Body of pancreas (tissue), 4 donors: Measurements from ENCODE around the gene UBALD1. TPM values are rescaled to one million over a fixed set of nuclear protein-coding genes. Genes with fewer than 3 reads are reported as not detected.

ENCODE experiments used
- ATAC-seq: fragments of 150-250 bp; one replicate; pipeline ENCODE4 v1.9.1; 2016
- DNase-seq, 4 donors: peaks; one replicate each; pipeline ENCODE4 v3.0.0-alpha.2; 2019
- H3K27ac ChIP-seq, 4 donors: fragments of 200-600 bp; sonication (generic); 1 replicate in 3 of 4; 2 replicates in 1 of 4; pipeline versions ENCODE4 v1.5.1 to v1.6.1; 2016 to 2019; ENCODE audit warnings: mild to moderate bottlenecking in 1 of 4, mixed read lengths in 1 of 4, moderate library complexity in 1 of 4
- H3K27me3 ChIP-seq, 2 donors: fragments of 200-600 bp; sonication (generic); one replicate each; pipeline ENCODE4 v1.6.0; 2016; ENCODE audit warnings: mild to moderate bottlenecking in 1 of 2
- H3K36me3 ChIP-seq, 2 donors: fragments of 200-600 bp; sonication (generic); replicated peaks in 1 of 2; 2 replicates each; pipeline ENCODE4 v1.5.1; 2016; ENCODE audit warnings: low read depth in 2 of 2; ENCODE audit not compliant: insufficient read depth in 1 of 2
- H3K4me1 ChIP-seq: fragments of 200-600 bp; sonication (generic); one replicate; pipeline ENCODE4 v1.6.0; 2016
- H3K4me3 ChIP-seq, 2 donors: fragments of 200-600 bp; sonication (generic); 1 replicate in 1 of 2; 2 replicates in 1 of 2; pipeline ENCODE4 v1.5.1; 2016 to 2019
- H3K9me3 ChIP-seq, 3 donors: fragments of 200-600 bp; sonication (generic); 1 replicate in 2 of 3; 2 replicates in 1 of 3; pipeline ENCODE4 v1.5.1; 2016
- POLR2A ChIP-seq, 3 donors: fragments of 450-650 bp; IDR thresholded peaks; one replicate each; pipeline ENCODE4 v1.6.1; 2016; ENCODE audit warnings: antibody characterized with exemption in 3 of 3, mild to moderate bottlenecking in 2 of 3
- WGBS, 2 donors: methylation state at CpG; one replicate each; pipeline ENCODE4 v1.1.5; 2017; 5-methylcytosine and 5-hydroxymethylcytosine counted together
- intact Hi-C: fragments of 100-400 bp; cut with DNase I; formaldehyde crosslinking; loops from one replicate; pipeline ENCODE4 v1.15.1; 2023
- total RNA-seq, 2 donors: library from RNA; depleted of rRNA; stranded (reverse); fragments of >200 nt; gene quantifications; one replicate each; pipeline ENCODE4 v1.1.0, GENCODE V29; 2016
- TF ChIP-seq, protein P1 (sequence below), 7 experiments: fragments of 450-650 bp in 4 of 7; fragments of 200-600 bp in 3 of 7; sonication (generic) in 3 of 7; IDR thresholded peaks; one replicate each; pipeline ENCODE4 v1.5.1; 2016 to 2019; ENCODE audit warnings: antibody characterized with exemption in 7 of 7

The UBALD1 gene
- total RNA-seq, 2 donors from 2014 or later, result 11.9 to 19.4 TPM

DNA sequence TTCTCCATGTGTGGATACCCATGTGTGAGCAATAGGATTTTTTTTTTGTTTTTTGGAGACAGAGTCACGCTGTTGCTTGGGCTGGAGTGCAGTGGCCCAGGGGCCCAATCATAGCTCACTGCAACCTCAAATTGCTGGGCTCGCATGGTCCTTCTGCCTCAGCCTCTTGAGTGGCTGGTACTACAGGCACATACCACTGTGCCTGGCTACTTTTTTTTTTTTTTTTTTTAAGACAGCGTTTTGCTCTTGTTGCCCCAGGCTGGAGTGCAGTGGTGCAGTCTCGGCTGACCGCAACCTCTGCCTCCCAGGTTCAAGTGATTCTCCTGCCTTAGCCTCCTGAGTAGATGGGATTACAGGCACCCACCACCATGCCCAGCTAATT lies 26.6 kb upstream of the UBALD1 start:
- Histone ChIP-seq H3K4me1 (peaks cover 5% of the 10 kb centered on the region), H3K27me3 (no peaks in the 10 kb centered on the region), H3K36me3 (no peaks in the 10 kb centered on the region), H3K9me3 (no peaks in the 10 kb centered on the region), H3K27ac (no peak overlapping the region), H3K4me3 (no peak overlapping the region)
- intact Hi-C loops, result no loop called here
- 84 to 87% methylated on average over 5 of the region's 5 CpGs for WGBS, 2 donors
- ATAC-seq, result no peak
- TF ChIP-seq POLR2A (IDR thresholded peaks at IDR 0.05), result no peak
- TF ChIP-seq, protein P1, sequence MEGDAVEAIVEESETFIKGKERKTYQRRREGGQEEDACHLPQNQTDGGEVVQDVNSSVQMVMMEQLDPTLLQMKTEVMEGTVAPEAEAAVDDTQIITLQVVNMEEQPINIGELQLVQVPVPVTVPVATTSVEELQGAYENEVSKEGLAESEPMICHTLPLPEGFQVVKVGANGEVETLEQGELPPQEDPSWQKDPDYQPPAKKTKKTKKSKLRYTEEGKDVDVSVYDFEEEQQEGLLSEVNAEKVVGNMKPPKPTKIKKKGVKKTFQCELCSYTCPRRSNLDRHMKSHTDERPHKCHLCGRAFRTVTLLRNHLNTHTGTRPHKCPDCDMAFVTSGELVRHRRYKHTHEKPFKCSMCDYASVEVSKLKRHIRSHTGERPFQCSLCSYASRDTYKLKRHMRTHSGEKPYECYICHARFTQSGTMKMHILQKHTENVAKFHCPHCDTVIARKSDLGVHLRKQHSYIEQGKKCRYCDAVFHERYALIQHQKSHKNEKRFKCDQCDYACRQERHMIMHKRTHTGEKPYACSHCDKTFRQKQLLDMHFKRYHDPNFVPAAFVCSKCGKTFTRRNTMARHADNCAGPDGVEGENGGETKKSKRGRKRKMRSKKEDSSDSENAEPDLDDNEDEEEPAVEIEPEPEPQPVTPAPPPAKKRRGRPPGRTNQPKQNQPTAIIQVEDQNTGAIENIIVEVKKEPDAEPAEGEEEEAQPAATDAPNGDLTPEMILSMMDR (IDR thresholded peaks at IDR 0.05), result no peak
- DNase-seq, result no peak

DNA sequence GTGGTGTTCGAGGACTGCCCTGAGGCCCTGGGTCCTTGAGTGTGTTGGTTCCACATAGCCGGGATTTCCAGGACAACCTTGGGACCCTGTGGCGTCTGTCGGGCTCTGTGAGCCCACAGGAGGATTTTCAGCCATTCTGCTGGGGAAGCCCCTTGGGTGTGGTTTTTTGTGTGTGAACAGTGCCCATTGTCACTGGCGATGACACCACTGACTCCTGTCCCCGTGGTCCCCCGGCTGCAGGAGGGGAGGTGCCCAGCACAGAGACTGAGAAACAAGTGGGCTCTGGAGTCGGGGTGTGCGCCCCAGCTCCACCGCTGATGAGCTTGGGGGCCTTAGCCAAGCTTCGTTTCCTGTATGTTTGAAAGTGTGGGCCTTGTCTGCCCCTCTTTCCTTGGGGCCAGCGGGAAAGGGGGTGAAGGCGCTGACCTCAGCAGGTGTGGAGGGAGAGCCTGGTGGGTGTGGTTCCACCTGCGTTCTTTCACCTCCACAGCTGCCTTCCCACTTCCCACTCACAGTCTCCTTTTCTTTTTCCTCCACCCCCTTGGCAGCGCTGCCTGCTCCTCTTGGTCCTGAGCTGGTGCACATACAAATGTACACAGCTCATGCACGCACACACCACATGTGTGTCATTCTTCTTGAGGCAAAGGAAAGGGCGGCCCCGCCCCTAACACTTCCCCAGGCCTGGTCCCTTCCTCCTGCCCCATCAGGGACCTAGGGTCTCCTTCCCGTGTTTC lies 26.1 kb upstream of the UBALD1 start:
- Histone ChIP-seq H3K27ac (no peak overlapping the region), H3K27me3 (no peaks in the 10 kb centered on the region), H3K4me3 (no peak overlapping the region), H3K36me3 (no peaks in the 10 kb centered on the region), H3K9me3 (no peaks in the 10 kb centered on the region), H3K4me1 (peaks cover 5% of the 10 kb centered on the region)
- TF ChIP-seq, protein P1 (IDR thresholded peaks at IDR 0.05), result no peak
- TF ChIP-seq POLR2A (IDR thresholded peaks at IDR 0.05), result no peak
- ATAC-seq, result no peak
- intact Hi-C loops, result no loop called here
- 66 to 84% methylated on average over 12 to 19 of the region's 19 CpGs for WGBS, 2 donors
- DNase-seq, result no peak

DNA sequence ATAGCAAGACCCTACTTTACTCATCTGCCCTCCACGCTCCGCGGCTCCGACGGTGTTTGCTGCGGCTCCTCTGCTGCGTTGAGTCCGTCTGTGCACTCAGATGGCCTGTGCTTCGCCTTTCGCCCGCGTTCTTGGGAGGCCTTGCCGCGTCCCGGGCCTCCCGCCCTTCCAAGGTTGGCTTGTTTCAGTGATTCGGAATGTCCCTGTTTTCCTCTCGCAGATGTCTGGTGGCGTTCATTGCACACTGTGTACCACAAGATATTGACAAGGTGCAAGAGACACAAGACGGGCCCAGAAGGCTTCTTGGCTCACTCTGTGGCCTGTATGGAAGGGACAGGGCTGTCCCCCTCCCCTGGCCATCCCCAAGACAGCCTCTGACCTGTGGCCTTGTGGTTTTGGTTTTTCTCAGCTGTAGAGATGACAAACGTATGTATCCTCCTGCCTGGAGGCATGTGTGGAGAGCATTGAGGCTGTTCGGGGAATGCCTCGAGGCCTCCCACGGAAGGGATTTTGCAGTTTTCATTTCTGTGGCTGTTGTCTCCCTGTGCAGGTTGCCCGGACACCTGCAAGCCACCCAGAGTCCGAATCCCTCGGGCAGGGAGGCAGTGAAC lies 25.3 kb upstream of the UBALD1 start:
- no peaks in the 10 kb centered on the region for H3K36me3 ChIP-seq
- H3K27ac ChIP-seq, result no peak overlapping the region
- no peak for DNase-seq
- no peaks in the 10 kb centered on the region for H3K9me3 ChIP-seq
- no peak overlapping the region for H3K4me3 ChIP-seq
- intact Hi-C loops, result no loop called here
- peaks cover 5% of the 10 kb centered on the region for H3K4me1 ChIP-seq
- no peaks in the 10 kb centered on the region for H3K27me3 ChIP-seq
- WGBS, 2 donors, result 88 to 90% methylated on average over 22 to 27 of the region's 27 CpGs
- ATAC-seq, result no peak
- no peak for TF ChIP-seq POLR2A (IDR thresholded peaks at IDR 0.05)
- TF ChIP-seq, protein P1 (IDR thresholded peaks at IDR 0.05), result no peak

DNA sequence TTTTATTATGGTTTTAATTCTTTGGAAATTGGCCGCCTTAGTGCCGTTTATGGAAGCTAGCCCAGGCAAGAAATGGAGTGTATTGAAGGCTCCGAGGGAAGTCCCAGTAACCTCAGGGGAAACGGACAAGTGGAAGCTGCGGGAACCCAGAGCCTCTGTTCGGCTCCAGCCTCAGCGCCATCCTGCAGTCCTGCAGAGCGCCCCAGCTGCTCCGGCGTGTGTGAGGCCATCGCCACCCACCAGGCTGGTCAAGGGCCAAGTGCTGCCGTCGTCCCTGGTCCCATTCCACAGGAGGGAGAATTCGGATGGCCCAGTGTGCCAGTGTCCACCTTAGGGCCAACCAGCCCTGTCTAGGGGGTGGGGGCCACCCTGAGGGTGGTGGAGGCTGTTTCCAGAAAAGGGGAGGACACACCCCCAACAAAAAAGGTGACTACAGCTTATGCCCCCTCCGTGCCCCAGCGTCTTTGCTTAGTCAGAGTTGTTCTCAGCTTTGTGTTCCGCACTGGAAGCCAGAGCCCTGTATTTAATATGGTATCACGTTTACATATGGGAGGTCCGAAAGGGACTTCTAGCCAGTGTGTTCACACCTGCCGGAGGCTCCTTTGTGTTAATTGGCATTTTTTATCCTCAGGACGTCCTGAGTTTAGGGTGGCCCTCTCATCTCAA lies 22.9 kb upstream of the UBALD1 start:
- 83 to 88% methylated on average over 13 to 21 of the region's 21 CpGs for WGBS, 2 donors
- DNase-seq (no peak), ATAC-seq (no peak)
- H3K27me3 ChIP-seq, result no peaks in the 10 kb centered on the region
- peaks cover 5% of the 10 kb centered on the region for H3K4me1 ChIP-seq
- no peaks in the 10 kb centered on the region for H3K9me3 ChIP-seq
- no peak overlapping the region for H3K4me3 ChIP-seq
- no peak overlapping the region for H3K27ac ChIP-seq
- no peaks in the 10 kb centered on the region for H3K36me3 ChIP-seq
- intact Hi-C loops, result no loop called here
- TF ChIP-seq, protein P1 (IDR thresholded peaks at IDR 0.05), result no peak
- no peak for TF ChIP-seq POLR2A (IDR thresholded peaks at IDR 0.05)
